H1 (cell line): ENCODE measurements around the gene CUEDC2. TPM values are rescaled to one million over a fixed set of nuclear protein-coding genes. Genes with fewer than 3 reads are reported as not detected.
A peak's percentile ranks its signal among the peaks of the same experiment; 100 is the strongest.

Source experiments
- CTCF ChIA-PET: fragments of 300-600 bp; sonication (Branson Sonifier 250); formaldehyde crosslinking; loops from one replicate; lab custom pipeline; 2021; ENCODE audit not compliant: partially characterized antibody; lab: Charles Lee
- POLR2A ChIA-PET: fragments of 300-600 bp; sonication (Branson Sonifier 250); formaldehyde crosslinking; loops from one replicate; lab custom pipeline; 2021; ENCODE audit warnings: inconsistent platforms; ENCODE audit not compliant: partially characterized antibody; lab: Charles Lee
- DNase-seq, 2 experiments: peaks; one replicate each; pipeline versions ENCODE4 v3.0.0 to v3.0.0-alpha.2; 2010 to 2022; ENCODE audit warnings: low spot score in 2 of 2, low read depth in 1 of 2, mixed read lengths in 1 of 2
- FAIRE-seq: peaks from 2 replicates; lab custom pipeline; 2011; peaks lifted over from hg19 to GRCh38; lab: Jason Lieb, UNC
- H2AFZ ChIP-seq: 2 replicates; pipeline ENCODE4 v1.8.1; 2012; ENCODE audit warnings: low read length, inconsistent platforms
- H2AK5ac ChIP-seq: 2 replicates; pipeline ENCODE4 v1.6.1; 2013; ENCODE audit warnings: low read depth, low read length
- H2BK120ac ChIP-seq: replicated peaks from 2 replicates; pipeline ENCODE3; 2013; ENCODE audit warnings: low read depth, low read length, inconsistent platforms
- H2BK12ac ChIP-seq: 2 replicates; pipeline ENCODE4 v1.6.1; 2013; ENCODE audit warnings: low read depth, low read length
- H2BK15ac ChIP-seq: 2 replicates; pipeline ENCODE4 v1.6.1; 2013; ENCODE audit warnings: low read length
- H2BK20ac ChIP-seq: 2 replicates; pipeline ENCODE4 v1.6.1; 2013; ENCODE audit warnings: low read length
- H2BK5ac ChIP-seq: 2 replicates; pipeline ENCODE4 v1.6.1; 2013; ENCODE audit warnings: low read depth, low read length
- H3K14ac ChIP-seq: 2 replicates; pipeline ENCODE4 v1.6.1; 2013; ENCODE audit warnings: inconsistent platforms; ENCODE audit not compliant: insufficient read length
- H3K18ac ChIP-seq: 2 replicates; pipeline ENCODE4 v1.6.1; 2013; ENCODE audit warnings: low read length; ENCODE audit errors: extremely low read depth
- H3K23ac ChIP-seq: 2 replicates; pipeline ENCODE4 v1.6.1; 2013; ENCODE audit warnings: inconsistent platforms; ENCODE audit not compliant: insufficient read length
- H3K23me2 ChIP-seq: 2 replicates; pipeline ENCODE4 v1.6.1; 2013; ENCODE audit warnings: low read depth, low read length
- H3K27ac ChIP-seq: 2 replicates; pipeline ENCODE4 v1.6.1; 2011; ENCODE audit warnings: low read depth, low read length, inconsistent platforms
- H3K27me3 ChIP-seq, 4 experiments: replicated peaks in 1 of 4; 1 replicate in 1 of 4; 2 replicates in 3 of 4; pipeline versions ENCODE4 v1.6.1 to v1.8.1; 2011 to 2013; ENCODE audit warnings: low read length in 3 of 4, mild to moderate bottlenecking in 3 of 4, inconsistent platforms in 2 of 4, mixed read lengths in 2 of 4, moderate library complexity in 1 of 4; ENCODE audit not compliant: control insufficient read depth in 3 of 4, insufficient read depth in 3 of 4; ENCODE audit errors: extremely low read depth in 1 of 4
- H3K36me3 ChIP-seq, 4 experiments: 2 replicates each; pipeline versions ENCODE4 v1.6.1 to v1.8.1; 2011 to 2013; ENCODE audit warnings: mild to moderate bottlenecking in 4 of 4, low read length in 3 of 4, moderate library complexity in 2 of 4, control low read depth in 1 of 4, inconsistent platforms in 1 of 4; ENCODE audit not compliant: insufficient read depth in 4 of 4, control insufficient read depth in 2 of 4
- H3K4ac ChIP-seq: replicated peaks from 2 replicates; pipeline ENCODE3; 2013; ENCODE audit warnings: low read length, low read depth, mixed read lengths, inconsistent platforms; ENCODE audit not compliant: insufficient read length
- H3K4me1 ChIP-seq, 4 experiments: replicated peaks in 1 of 4; 1 replicate in 1 of 4; 2 replicates in 3 of 4; pipeline versions ENCODE4 v1.6.1 to v1.8.1; 2011 to 2013; ENCODE audit warnings: low read length in 3 of 4, inconsistent platforms in 2 of 4, mixed read lengths in 1 of 4; ENCODE audit not compliant: insufficient read depth in 4 of 4, control insufficient read depth in 3 of 4
- H3K4me2 ChIP-seq, 2 experiments: 2 replicates each; pipeline versions ENCODE4 v1.6.1 to v1.8.1; 2011 to 2013; ENCODE audit warnings: low read depth in 2 of 2, low read length in 2 of 2, control low read depth in 1 of 2, inconsistent platforms in 1 of 2, mild to moderate bottlenecking in 1 of 2; ENCODE audit not compliant: insufficient read depth in 1 of 2
- H3K4me3 ChIP-seq, 4 experiments: fragments of 200-600, 300-600 bp in 1 of 4; sonication (generic), shearing (Covaris generic), sonication (Bioruptor Twin) in 1 of 4; 2 replicates each; pipeline versions ENCODE4 v1.5.1 to v1.8.1; 2011 to 2016; ENCODE audit warnings: low read length in 4 of 4, low read depth in 3 of 4, control low read depth in 2 of 4, inconsistent platforms in 2 of 4, mild to moderate bottlenecking in 2 of 4, mixed read lengths in 1 of 4, moderate library complexity in 1 of 4; ENCODE audit not compliant: insufficient read depth in 2 of 4; ENCODE audit errors: extremely low read depth in 1 of 4
- H3K56ac ChIP-seq: replicated peaks from 2 replicates; pipeline ENCODE3; 2013; ENCODE audit warnings: low read depth, mild to moderate bottlenecking, mixed read lengths, low read length, inconsistent platforms; ENCODE audit not compliant: insufficient read length
- H3K79me1 ChIP-seq: 2 replicates; pipeline ENCODE4 v1.6.1; 2013; ENCODE audit warnings: low read depth, low read length, control low read depth
- H3K79me2 ChIP-seq, 2 experiments: 2 replicates each; pipeline versions ENCODE4 v1.6.1 to v1.8.1; 2012 to 2013; ENCODE audit warnings: low read length in 2 of 2, mild to moderate bottlenecking in 2 of 2, inconsistent platforms in 1 of 2; ENCODE audit not compliant: insufficient read depth in 2 of 2, control insufficient read depth in 1 of 2
- H3K9ac ChIP-seq, 4 experiments: replicated peaks in 1 of 4; 1 replicate in 1 of 4; 2 replicates in 3 of 4; pipeline versions ENCODE4 v1.6.1 to v1.8.1; 2011 to 2013; ENCODE audit warnings: low read depth in 3 of 4, low read length in 3 of 4, control low read depth in 2 of 4, mild to moderate bottlenecking in 2 of 4, moderate library complexity in 2 of 4, inconsistent platforms in 1 of 4; ENCODE audit errors: extremely low read depth in 1 of 4
- H3K9me3 ChIP-seq, 2 experiments: 2 replicates each; pipeline versions ENCODE4 v1.6.1 to v1.8.1; 2012 to 2013; ENCODE audit warnings: mild to moderate bottlenecking in 2 of 2, moderate library complexity in 2 of 2, control low read depth in 1 of 2, inconsistent platforms in 1 of 2, low read depth in 1 of 2, low read length in 1 of 2, mixed read lengths in 1 of 2; ENCODE audit not compliant: insufficient read depth in 2 of 2
- H4K20me1 ChIP-seq, 2 experiments: replicated peaks in 1 of 2; 2 replicates each; pipeline versions ENCODE3 to v1.8.1; 2011 to 2013; ENCODE audit warnings: inconsistent platforms in 2 of 2, low read length in 2 of 2, mild to moderate bottlenecking in 1 of 2; ENCODE audit not compliant: insufficient read depth in 2 of 2, control insufficient read depth in 1 of 2
- H4K5ac ChIP-seq: 2 replicates; pipeline ENCODE4 v1.6.1; 2013; ENCODE audit warnings: low read length, low read depth, mixed read lengths, inconsistent platforms; ENCODE audit not compliant: insufficient read length
- H4K8ac ChIP-seq: 2 replicates; pipeline ENCODE4 v1.8.0; 2013; ENCODE audit warnings: mild to moderate bottlenecking, moderate library complexity, low read length, inconsistent platforms; ENCODE audit not compliant: insufficient read depth; ENCODE audit errors: extremely low read depth
- H4K91ac ChIP-seq: replicated peaks from 2 replicates; pipeline ENCODE3; 2013; ENCODE audit warnings: low read length, mixed read lengths, inconsistent platforms; ENCODE audit not compliant: insufficient read length
- SIX5 ChIP-seq: IDR thresholded peaks from 2 replicates; pipeline ENCODE4 v1.6.1; 2011; ENCODE audit warnings: mild to moderate bottlenecking, low read depth, low read length
- TBP ChIP-seq: IDR thresholded peaks from 2 replicates; pipeline ENCODE4 v1.6.1; 2011; ENCODE audit warnings: low read depth, low read length, improper control_type of control experiment
- WGBS, 2 experiments: shearing (Covaris generic) in 1 of 2; methylation state at CpG; one replicate each; pipeline versions ENCODE4 v1.1.6 to v1.1.7; 2013 to 2015; ENCODE audit warnings: low lambda C conversion rate in 2 of 2, mixed read lengths in 2 of 2, inconsistent platforms in 1 of 2, low coverage in 1 of 2, missing lambda C conversion rate in 1 of 2; ENCODE audit not compliant: insufficient replicate concordance in 2 of 2, insufficient coverage in 1 of 2, insufficient read length in 1 of 2; ENCODE audit errors: extremely low coverage in 1 of 2, missing lambda C conversion rate in 1 of 2; 5-methylcytosine and 5-hydroxymethylcytosine counted together
- polyA plus RNA-seq, 7 experiments: library from polyadenylated mRNA; depleted of rRNA in 3 of 7; stranded (reverse) in 5 of 7; unstranded in 2 of 7; fragments of >200 nt in 5 of 7; fragments of 200-250 nt in 2 of 7; gene quantifications; 1 replicate in 5 of 7; 2 replicates in 1 of 7; 4 replicates in 1 of 7; pipeline versions ENCODE4 v1.2.1 to v1.2.3, GENCODE V29; 2011 to 2013; ENCODE audit warnings: missing spikeins in 2 of 7, mixed read lengths in 2 of 7
- total RNA-seq: library from RNA; stranded (reverse); fragmentation: NEBNext Ultra II Directional; extraction: Animal tissue kit (Norgen Biotek cat#: 25700); gene quantifications from 2 replicates; pipeline ENCODE4 v1.2.1, GENCODE V29; 2021

Gene CUEDC2
- total and polyA plus RNA-seq, 2 of the 8 experiments (the other 6 are each of a cell fraction or from before 2014, with no cell fraction given) = 41.7 to 55.2 TPM

- H2BK15ac ChIP-seq = peak overlapping the region; percentile 77
- peaks cover 26% of the 10 kb centered on the region for H3K23me2 ChIP-seq
- H3K79me1 ChIP-seq = no peaks in the 10 kb centered on the region
- peak overlapping the region; percentile 50 for H4K91ac ChIP-seq
- H3K4me3 ChIP-seq = peak overlapping the region in 1 of 4 experiments; percentile 70; a peak in 3 of 8 replicates
- no peak overlapping the region for H3K27ac ChIP-seq
- no peak overlapping the region for H3K56ac ChIP-seq
- no peaks in the 10 kb centered on the region for H3K9me3 ChIP-seq
- no peak overlapping the region for H2BK120ac ChIP-seq
- peak overlapping the region; percentile 70 to 88 for H3K4me2 ChIP-seq
- FAIRE-seq (no peak), DNase-seq (no peak)
- CTCF ChIA-PET = interaction anchor here (0.6 to 10.1 kb wide), 16 partner anchors 12 to 182 kb away, joined by 3 to 205 read pairs (median 4); partner anchors contain the start of genes CUEDC2 and NFKB2
- peaks cover 0 to 3% of the 10 kb centered on the region in 2 experiments for H4K20me1 ChIP-seq
- no peaks in the 10 kb centered on the region for H3K36me3 ChIP-seq
- H2BK20ac ChIP-seq = peak overlapping the region; percentile 5; the same call in 1 of the 2 replicates
- no peak overlapping the region for H4K8ac ChIP-seq
- H2AK5ac ChIP-seq = peak overlapping the region; percentile 87; the same call in 1 of the 2 replicates
- no peak overlapping the region for H3K9ac ChIP-seq
- no peak overlapping the region for H4K5ac ChIP-seq
- peaks cover 17 to 51% (median 49%) of the 10 kb centered on the region in 4 experiments for H3K27me3 ChIP-seq
- peak overlapping the region; percentile 82; the same call in 1 of the 2 replicates for H2BK12ac ChIP-seq
- H3K18ac ChIP-seq = peak overlapping the region; percentile 98
- H3K79me2 ChIP-seq = no peaks in the 10 kb centered on the region
- POLR2A ChIA-PET = interaction anchor here (0.9 to 4.9 kb wide), 8 partner anchors 10 to 178 kb away, joined by 3 to 51 read pairs (median 8); partner anchors contain the start of genes C10orf95, CUEDC2 and FBXL15
- TF ChIP-seq TBP (no peak), SIX5 (no peak)
- WGBS, 2 experiments = 89% methylated on average over 14 of the region's 14 CpGs; no CpG with 5 or more reads in 1 of the 2 experiments
- H3K14ac ChIP-seq = no peak overlapping the region
- no peak overlapping the region for H3K23ac ChIP-seq
- no peak overlapping the region for H2AFZ ChIP-seq
- peak overlapping the region; percentile 70 for H3K4ac ChIP-seq
- peak overlapping the region; percentile 86; the same call in 1 of the 2 replicates for H2BK5ac ChIP-seq
- peaks cover 9 to 31% (median 22%) of the 10 kb centered on the region in 4 experiments for H3K4me1 ChIP-seq
Observed at GRCh38 chr10:102411341-102412255, 20.8 kb downstream of the CUEDC2 start.
